Measurements from ENCODE around the gene RNF223.

RNF223 gene

DNA sequence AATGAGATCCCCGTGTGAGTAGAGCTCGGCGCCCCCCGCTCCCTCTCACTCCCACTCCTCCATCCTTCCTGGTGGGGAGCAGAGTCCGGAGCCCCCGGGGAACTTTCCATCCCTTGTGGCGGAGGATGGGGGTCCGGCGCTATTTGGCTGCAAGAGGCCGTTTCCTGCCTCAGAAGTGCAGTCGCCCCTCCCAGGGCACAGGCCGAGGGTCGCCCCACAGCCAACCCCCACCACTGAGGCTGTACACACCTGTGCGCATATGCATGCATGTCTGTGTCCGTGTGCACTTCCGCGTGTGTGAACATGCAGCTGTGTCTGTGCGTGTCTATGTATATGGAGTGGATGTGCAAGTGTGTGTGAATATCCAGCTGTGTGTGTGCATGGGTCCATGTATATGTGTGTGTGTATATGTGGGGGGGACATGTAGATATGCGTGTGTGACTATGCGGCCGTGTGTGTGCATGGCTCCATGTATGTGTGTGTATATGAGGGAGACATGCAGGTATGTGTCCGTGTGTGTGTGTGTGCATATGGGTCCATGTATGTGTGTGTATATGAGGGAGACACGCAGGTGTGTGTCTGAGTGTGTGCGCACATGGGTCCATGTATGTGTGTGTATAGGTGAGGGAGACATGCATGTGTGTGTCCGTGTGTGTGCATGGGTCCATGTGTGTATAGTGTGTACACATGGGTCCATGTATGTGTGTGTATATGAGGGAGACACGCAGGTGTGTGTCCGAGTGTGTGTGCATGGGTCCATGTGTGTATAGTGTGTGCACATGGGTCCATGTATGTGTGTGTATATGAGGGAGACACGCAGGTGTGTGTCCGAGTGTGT lies 21.9 kb downstream of the RNF223 start:
- no peak overlapping the region for H3K4me3 ChIP-seq (ENCODE audit: low read length)
- TF ChIP-seq, protein P1, sequence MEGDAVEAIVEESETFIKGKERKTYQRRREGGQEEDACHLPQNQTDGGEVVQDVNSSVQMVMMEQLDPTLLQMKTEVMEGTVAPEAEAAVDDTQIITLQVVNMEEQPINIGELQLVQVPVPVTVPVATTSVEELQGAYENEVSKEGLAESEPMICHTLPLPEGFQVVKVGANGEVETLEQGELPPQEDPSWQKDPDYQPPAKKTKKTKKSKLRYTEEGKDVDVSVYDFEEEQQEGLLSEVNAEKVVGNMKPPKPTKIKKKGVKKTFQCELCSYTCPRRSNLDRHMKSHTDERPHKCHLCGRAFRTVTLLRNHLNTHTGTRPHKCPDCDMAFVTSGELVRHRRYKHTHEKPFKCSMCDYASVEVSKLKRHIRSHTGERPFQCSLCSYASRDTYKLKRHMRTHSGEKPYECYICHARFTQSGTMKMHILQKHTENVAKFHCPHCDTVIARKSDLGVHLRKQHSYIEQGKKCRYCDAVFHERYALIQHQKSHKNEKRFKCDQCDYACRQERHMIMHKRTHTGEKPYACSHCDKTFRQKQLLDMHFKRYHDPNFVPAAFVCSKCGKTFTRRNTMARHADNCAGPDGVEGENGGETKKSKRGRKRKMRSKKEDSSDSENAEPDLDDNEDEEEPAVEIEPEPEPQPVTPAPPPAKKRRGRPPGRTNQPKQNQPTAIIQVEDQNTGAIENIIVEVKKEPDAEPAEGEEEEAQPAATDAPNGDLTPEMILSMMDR (conservative IDR thresholded peaks at IDR 0.05; ENCODE audit: low read length) = no peak
- DNase-seq (ENCODE audit: low read depth) = no peak

DNA sequence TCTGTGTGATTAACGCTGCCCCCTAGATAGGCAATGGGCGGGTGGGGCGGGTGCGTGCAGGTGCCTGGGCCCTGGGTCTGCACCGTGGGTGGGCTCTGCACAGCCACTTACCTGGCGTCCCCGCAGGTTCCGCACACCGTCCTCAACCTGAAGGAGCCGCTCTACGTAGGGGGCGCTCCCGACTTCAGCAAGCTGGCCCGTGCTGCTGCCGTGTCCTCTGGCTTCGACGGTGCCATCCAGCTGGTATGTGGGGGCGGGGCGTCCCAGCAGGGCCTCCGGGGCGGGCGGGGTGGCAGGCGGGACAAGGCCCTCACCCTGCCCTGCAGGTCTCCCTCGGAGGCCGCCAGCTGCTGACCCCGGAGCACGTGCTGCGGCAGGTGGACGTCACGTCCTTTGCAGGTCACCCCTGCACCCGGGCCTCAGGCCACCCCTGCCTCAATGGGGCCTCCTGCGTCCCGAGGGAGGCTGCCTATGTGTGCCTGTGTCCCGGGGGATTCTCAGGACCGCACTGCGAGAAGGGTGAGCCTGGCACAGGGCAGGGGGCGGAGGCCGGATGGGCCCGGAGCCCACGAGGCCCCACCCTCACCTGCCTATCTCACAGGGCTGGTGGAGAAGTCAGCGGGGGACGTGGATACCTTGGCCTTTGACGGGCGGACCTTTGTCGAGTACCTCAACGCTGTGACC lies 22.8 kb downstream of the RNF223 start:
- DNase-seq (ENCODE audit: low read depth) = no peak
- TF ChIP-seq, protein P1 (conservative IDR thresholded peaks at IDR 0.05; ENCODE audit: low read length) = no peak
- H3K4me3 ChIP-seq (ENCODE audit: low read length) = no peak overlapping the region

DNA sequence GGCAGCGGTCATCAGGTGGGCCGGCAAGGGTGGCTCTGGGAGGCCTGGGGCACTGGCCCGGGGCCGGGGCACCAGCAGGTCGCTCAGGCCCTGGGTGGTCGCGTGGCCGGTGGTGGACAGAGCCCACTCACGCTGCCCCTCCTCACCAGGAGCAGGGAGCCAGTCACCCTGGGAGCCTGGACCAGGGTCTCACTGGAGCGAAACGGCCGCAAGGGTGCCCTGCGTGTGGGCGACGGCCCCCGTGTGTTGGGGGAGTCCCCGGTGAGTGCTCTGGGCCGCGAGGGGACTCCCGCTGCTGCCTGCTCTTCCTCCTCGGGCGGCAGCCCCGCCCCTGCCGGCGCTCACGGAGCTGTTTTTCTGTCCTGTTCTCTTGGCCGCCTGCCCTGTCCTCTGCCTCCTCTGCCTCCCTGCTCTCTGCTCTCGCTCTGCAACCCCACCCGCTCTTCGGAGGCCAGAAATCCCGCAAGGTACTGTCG lies 23.5 kb downstream of the RNF223 start:
- no peak for DNase-seq (ENCODE audit: low read depth)
- TF ChIP-seq, protein P1 (conservative IDR thresholded peaks at IDR 0.05; ENCODE audit: low read length) = no peak
- no peak overlapping the region for H3K4me3 ChIP-seq (ENCODE audit: low read length)

DNA sequence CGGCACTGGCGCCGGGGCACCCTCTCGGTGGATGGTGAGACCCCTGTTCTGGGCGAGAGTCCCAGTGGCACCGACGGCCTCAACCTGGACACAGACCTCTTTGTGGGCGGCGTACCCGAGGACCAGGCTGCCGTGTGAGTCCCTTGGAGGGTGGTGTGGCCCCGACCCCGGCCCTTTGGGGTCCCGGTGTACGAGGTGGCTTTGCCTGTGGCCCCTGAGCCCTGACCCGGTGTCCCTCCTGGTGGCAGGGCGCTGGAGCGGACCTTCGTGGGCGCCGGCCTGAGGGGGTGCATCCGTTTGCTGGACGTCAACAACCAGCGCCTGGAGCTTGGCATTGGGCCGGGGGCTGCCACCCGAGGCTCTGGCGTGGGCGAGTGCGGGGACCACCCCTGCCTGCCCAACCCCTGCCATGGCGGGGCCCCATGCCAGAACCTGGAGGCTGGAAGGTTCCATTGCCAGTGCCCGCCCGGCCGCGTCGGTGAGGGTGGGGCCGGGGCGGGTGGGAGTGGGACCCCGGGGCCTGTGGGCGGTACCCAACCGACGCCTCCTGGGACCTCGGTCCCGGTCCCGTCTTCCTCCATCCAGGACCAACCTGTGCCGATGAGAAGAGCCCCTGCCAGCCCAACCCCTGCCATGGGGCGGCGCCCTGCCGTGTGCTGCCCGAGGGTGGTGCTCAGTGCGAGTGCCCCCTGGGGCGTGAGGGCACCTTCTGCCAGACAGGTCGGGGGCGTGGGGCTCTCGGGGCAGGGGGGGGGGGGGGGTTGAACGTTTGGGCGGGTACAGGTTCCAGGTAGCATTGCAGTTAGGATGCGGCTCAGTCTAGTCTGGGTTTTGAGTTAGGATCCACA lies 24.6 kb downstream of the RNF223 start:
- H3K4me3 ChIP-seq (ENCODE audit: low read length) = no peak overlapping the region
- DNase-seq (ENCODE audit: low read depth) = no peak
- TF ChIP-seq, protein P1 (conservative IDR thresholded peaks at IDR 0.05; ENCODE audit: low read length) = no peak

DNA sequence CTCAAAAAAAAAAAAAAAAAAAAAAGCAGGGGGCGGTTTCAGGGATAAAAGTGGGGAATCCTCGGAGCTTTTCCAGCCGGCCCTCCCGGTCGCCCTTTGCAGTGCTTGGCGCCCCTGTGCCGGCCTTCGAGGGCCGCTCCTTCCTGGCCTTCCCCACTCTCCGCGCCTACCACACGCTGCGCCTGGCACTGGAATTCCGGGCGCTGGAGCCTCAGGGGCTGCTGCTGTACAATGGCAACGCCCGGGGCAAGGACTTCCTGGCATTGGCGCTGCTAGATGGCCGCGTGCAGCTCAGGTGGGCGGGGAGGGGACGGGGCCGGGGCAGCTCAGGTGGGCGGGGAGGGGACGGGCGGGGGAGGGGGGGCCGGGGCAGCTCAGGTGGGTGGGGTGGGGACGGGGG lies 25.3 kb downstream of the RNF223 start:
- no peak overlapping the region for H3K4me3 ChIP-seq (ENCODE audit: low read length)
- no peak for DNase-seq (ENCODE audit: low read depth)
- TF ChIP-seq, protein P1 (conservative IDR thresholded peaks at IDR 0.05; ENCODE audit: low read length) = no peak

DNA sequence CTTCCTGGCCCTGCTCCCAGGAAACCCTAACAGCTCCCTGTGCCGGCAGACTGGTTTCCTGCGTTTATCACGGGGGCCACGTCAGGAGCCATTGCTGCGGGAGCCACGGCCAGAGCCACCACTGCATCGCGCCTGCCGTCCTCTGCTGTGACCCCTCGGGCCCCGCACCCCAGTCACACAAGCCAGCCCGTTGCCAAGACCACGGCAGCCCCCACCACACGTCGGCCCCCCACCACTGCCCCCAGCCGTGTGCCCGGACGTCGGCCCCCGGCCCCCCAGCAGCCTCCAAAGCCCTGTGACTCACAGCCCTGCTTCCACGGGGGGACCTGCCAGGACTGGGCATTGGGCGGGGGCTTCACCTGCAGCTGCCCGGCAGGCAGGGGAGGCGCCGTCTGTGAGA lies 26.1 kb downstream of the RNF223 start:
- TF ChIP-seq, protein P1 (conservative IDR thresholded peaks at IDR 0.05; ENCODE audit: low read length) = no peak
- H3K4me3 ChIP-seq (ENCODE audit: low read length) = no peak overlapping the region
- DNase-seq (ENCODE audit: low read depth) = no peak
